Keratinocyte (primary cell): ENCODE data around the gene POTEH. TPM values are rescaled to one million over a fixed set of nuclear protein-coding genes. Genes with fewer than 3 reads are reported as not detected.
"Not testable (repeated sequence)": the region's sequence is repeated elsewhere in the genome, so short reads cannot be mapped to it uniquely, and the experiment has no call there.

Experiments used
- DNase-seq: peaks from one replicate; pipeline ENCODE4 v3.0.0-alpha.2; 2011; ENCODE audit warnings: low read depth, missing footprints, low spot score
- FAIRE-seq: peaks from 2 replicates; lab custom pipeline; 2011; peaks lifted over from hg19 to GRCh38; lab: Jason Lieb, UNC
- H2AFZ ChIP-seq: 2 replicates; pipeline ENCODE4 v1.6.0; 2012; ENCODE audit warnings: low read length, control low read depth, inconsistent platforms; ENCODE audit not compliant: control insufficient read depth
- H3K27ac ChIP-seq: 2 replicates; pipeline ENCODE4 v1.5.1; 2011; ENCODE audit warnings: low read length; ENCODE audit not compliant: control insufficient read depth, insufficient read depth
- H3K27me3 ChIP-seq: 3 replicates; pipeline ENCODE4 v1.6.0; 2011; ENCODE audit warnings: low read length; ENCODE audit not compliant: control insufficient read depth, insufficient read depth; ENCODE audit errors: extremely low read depth
- H3K36me3 ChIP-seq, 2 experiments: 2 replicates in 1 of 2; 3 replicates in 1 of 2; pipeline ENCODE4 v1.5.1; 2011; ENCODE audit warnings: low read length in 2 of 2, mild to moderate bottlenecking in 1 of 2; ENCODE audit not compliant: control insufficient read depth in 2 of 2, insufficient read depth in 2 of 2; ENCODE audit errors: extremely low read depth in 1 of 2
- H3K4me1 ChIP-seq: 3 replicates; pipeline ENCODE4 v1.5.1; 2011; ENCODE audit warnings: low read length; ENCODE audit not compliant: control insufficient read depth, insufficient read depth; ENCODE audit errors: extremely low read depth
- H3K4me2 ChIP-seq: 3 replicates; pipeline ENCODE4 v1.6.0; 2011; ENCODE audit warnings: low read depth, low read length; ENCODE audit not compliant: control insufficient read depth, insufficient read depth; ENCODE audit errors: extremely low read depth
- H3K4me3 ChIP-seq, 3 experiments: fragments of 200-600 bp in 1 of 3; sonication (generic) in 1 of 3; 2 replicates in 2 of 3; 3 replicates in 1 of 3; pipeline ENCODE4 v1.5.1; 2011 to 2016; ENCODE audit warnings: low read length in 3 of 3, mild to moderate bottlenecking in 3 of 3, control low read depth in 2 of 3, inconsistent platforms in 1 of 3, low read depth in 1 of 3, mixed read lengths in 1 of 3, mixed run types in 1 of 3, moderate library complexity in 1 of 3; ENCODE audit not compliant: control insufficient read depth in 2 of 3, insufficient read depth in 2 of 3; ENCODE audit errors: extremely low read depth in 1 of 3
- H3K79me2 ChIP-seq: 2 replicates; pipeline ENCODE4 v1.6.0; 2012; ENCODE audit warnings: low read length; ENCODE audit not compliant: control insufficient read depth, insufficient read depth
- H3K9ac ChIP-seq: 3 replicates; pipeline ENCODE4 v1.6.0; 2011; ENCODE audit warnings: low read length; ENCODE audit not compliant: control insufficient read depth, insufficient read depth; ENCODE audit errors: extremely low read depth
- H3K9me1 ChIP-seq: 3 replicates; pipeline ENCODE4 v1.6.0; 2011; ENCODE audit warnings: low read length; ENCODE audit not compliant: control insufficient read depth, insufficient read depth; ENCODE audit errors: extremely low read depth
- H3K9me3 ChIP-seq: 2 replicates; pipeline ENCODE4 v1.5.1; 2012; ENCODE audit warnings: low read depth, low read length; ENCODE audit not compliant: control insufficient read depth
- H4K20me1 ChIP-seq: 3 replicates; pipeline ENCODE4 v1.6.0; 2011; ENCODE audit warnings: low read length; ENCODE audit not compliant: control insufficient read depth, insufficient read depth; ENCODE audit errors: extremely low read depth
- dilution Hi-C: fragments of 300-500 bp; cut with MboI; formaldehyde crosslinking; loops from one replicate; pipeline ENCODE4 v1.7.0; 2020; ENCODE audit warnings: low sequenced_read_pairs; ENCODE audit not compliant: extremely low pct_ligation_motif_present
- polyA plus RNA-seq, 5 experiments: library from polyadenylated mRNA; depleted of rRNA in 3 of 5; stranded (reverse) in 3 of 5; stranded (forward) in 1 of 5; unstranded in 1 of 5; fragments of >200 nt; gene quantifications; 1 replicate in 1 of 5; 2 replicates in 3 of 5; 3 replicates in 1 of 5; pipeline versions ENCODE4 v1.2.1 to v1.2.3, GENCODE V29; 2011 to 2012; ENCODE audit warnings: missing spikeins in 2 of 5, low read depth in 1 of 5, low replicate concordance in 1 of 5

Gene POTEH
- polyA plus RNA-seq, 1 donor (not counting 4 experiments of a cell fraction or from before 2014, with no cell fraction given) = not detected

DNA sequence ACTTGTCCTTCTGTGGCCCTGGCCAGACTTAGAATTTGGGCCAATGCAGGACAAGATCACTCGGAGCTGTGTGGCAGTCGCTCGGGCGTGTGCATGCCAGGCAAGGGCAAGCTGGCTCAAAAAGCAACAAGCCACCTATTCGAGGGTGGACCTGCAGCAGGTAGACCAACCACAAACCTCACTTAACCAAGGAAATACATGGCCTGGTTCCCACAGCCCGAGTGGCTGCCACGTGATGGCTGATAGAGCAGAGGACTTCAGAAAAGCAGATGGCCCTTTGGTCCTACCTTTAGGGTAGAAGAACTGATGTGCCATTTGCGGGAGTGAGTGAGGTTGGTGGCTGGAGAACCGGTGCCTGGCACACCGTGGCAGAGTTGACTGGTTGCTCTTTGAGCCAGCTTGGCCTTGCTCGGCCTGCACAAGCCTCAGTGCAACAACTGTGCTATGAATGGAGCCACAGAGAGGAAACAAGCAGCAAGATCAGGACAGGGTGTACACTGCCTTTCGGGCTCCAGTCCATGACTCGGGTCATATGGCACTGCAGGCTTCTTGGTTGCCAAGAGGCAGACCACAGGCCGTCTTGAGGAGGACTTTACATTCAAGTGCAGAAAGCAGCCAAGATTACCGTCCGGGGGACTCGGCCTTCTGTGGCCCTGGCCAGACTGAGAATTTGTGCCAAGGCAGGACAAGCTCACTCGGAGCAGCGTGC, 39.5 kb downstream of the POTEH start:
- H3K27me3 ChIP-seq, H3K27ac ChIP-seq, H3K4me1 ChIP-seq, FAIRE-seq, H3K4me2 ChIP-seq, DNase-seq, H3K9me1 ChIP-seq, H3K9me3 ChIP-seq, H3K4me3 ChIP-seq, H3K79me2 ChIP-seq, H2AFZ ChIP-seq, H3K9ac ChIP-seq, dilution Hi-C loops, H3K36me3 ChIP-seq, H4K20me1 ChIP-seq: not testable (repeated sequence)

DNA sequence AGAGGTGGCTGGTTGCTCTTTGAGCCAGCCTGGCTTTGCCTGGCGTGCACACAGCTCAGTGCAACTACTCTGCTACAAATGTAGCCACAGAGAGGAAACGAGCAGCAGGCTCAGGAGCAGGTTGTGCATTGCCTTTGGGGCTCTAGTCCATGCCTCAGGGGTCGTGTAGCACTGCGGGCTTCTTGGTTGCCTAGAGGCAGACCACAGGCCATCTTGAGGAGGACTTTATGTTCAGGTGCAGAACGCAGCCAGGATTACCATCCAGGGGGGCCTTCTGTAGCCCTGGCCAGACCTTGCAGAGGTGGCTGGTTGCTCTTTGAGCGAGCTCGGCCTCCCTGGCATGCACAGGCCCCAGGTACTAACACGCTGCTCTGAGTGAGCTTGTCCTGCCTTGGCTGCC, 41.2 kb downstream of the POTEH start:
- H3K9me1 ChIP-seq, H3K36me3 ChIP-seq, DNase-seq, H2AFZ ChIP-seq, dilution Hi-C loops, H3K4me3 ChIP-seq, H3K9ac ChIP-seq, H3K4me2 ChIP-seq, H3K9me3 ChIP-seq, H3K27ac ChIP-seq, H3K79me2 ChIP-seq, H4K20me1 ChIP-seq, H3K4me1 ChIP-seq, H3K27me3 ChIP-seq, FAIRE-seq: not testable (repeated sequence)

DNA sequence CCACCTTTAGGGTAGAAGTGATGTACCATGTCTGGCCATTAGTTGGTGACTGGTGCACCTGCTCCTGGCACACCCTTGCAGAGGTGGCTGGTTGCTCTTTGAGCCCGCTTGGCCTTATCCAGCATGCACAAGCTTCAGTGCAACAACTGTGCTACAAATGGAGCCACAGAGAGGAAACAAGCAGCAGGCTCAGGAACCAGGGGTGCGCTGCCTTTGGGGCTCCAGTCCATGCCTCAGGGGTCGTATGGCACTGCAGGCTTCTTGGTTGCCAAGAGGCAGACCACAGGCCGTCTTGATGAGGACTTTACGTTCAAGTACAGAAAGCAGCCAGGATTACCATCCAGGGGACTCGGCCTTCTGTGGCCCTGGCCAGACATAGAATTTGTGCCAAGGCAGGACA, 44.6 kb downstream of the POTEH start:
- H3K36me3 ChIP-seq, FAIRE-seq, H3K9ac ChIP-seq, H3K27ac ChIP-seq, H3K9me3 ChIP-seq, H3K4me2 ChIP-seq, H3K4me1 ChIP-seq, H3K9me1 ChIP-seq, H2AFZ ChIP-seq, H4K20me1 ChIP-seq, H3K79me2 ChIP-seq, DNase-seq, H3K27me3 ChIP-seq, H3K4me3 ChIP-seq, dilution Hi-C loops: not testable (repeated sequence)

DNA sequence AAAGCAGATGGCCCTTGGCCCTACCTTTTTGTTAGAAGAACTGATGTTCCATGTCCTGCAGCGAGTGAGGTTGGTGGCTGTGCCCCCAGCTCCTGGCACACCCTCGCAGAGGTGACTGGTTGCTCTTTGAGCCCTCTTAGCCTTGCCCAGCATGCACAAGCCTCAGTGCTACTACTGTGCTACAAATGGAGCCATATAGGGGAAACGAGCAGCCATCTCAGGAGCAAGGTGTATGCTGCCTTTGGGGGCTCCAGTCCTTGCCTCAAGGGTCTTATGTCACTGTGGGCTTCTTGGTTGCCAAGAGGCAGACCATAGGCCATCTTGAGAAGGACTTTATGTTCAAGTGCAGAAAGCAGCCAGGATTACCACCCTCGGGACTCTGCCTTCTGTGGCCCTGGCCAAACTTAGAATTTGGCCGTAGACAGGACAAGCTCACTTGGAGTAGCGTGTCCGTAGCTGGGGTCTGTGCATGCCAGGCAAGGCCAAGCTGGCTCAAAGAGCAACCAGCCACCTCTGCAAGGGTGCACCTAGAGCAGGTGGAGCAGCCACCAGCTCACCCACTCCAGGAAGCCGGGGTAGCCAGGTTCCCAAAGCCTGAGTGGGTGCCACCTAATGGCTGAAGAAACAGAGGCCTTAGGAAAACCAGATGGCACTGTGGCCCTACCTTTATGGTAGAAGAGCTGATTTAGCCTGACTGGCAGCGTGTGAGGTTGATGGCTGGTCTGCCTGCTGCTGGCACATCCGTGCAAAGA, 48.5 kb downstream of the POTEH start:
- not testable (repeated sequence) for FAIRE-seq, DNase-seq, H3K4me2 ChIP-seq

DNA sequence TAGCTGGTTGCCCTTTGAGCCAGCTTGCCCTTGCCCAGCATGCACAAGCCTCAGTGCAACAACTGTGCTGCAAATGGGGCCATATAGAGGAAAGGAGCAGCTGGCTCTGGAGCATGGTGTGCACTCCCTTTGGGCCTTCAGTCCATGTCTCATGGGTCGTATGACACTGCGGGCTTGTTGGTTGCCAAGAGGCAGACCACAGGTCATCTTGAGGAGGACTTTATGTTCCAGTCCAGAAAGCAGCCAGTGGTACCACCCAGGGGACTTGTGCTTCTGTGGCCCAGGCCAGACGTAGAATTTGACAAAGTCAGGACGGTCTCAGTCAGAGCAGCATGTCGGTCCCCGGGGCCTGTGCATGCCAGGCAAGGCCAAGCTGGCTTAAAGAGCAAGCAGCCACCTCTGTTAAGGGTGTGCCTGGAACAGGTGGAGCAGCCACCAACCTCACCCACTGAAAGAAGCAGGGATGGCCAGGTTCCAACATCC, 49.1 kb downstream of the POTEH start:
- H3K9ac ChIP-seq, H3K27me3 ChIP-seq, H3K4me3 ChIP-seq, H3K27ac ChIP-seq, FAIRE-seq, H2AFZ ChIP-seq, H3K4me2 ChIP-seq, dilution Hi-C loops, H3K79me2 ChIP-seq, H4K20me1 ChIP-seq, H3K9me3 ChIP-seq, H3K36me3 ChIP-seq, H3K9me1 ChIP-seq, DNase-seq, H3K4me1 ChIP-seq: not testable (repeated sequence)

More for the DNA sequence above, 48.5 kb downstream of the POTEH start:
- H3K27ac ChIP-seq, H3K4me1 ChIP-seq, H3K36me3 ChIP-seq, dilution Hi-C loops, H3K9me1 ChIP-seq, H3K79me2 ChIP-seq, H3K4me3 ChIP-seq, H3K9ac ChIP-seq, H2AFZ ChIP-seq, H3K9me3 ChIP-seq, H4K20me1 ChIP-seq, H3K27me3 ChIP-seq: not testable (repeated sequence)
